H1 (cell line): Measurements from ENCODE around the gene C1orf52. TPM values are rescaled to one million over a fixed set of nuclear protein-coding genes. Genes with fewer than 3 reads are reported as not detected.

Source experiments
- FOSL1 ChIP-seq: IDR thresholded peaks from 2 replicates; pipeline ENCODE4 v1.6.1; 2011; ENCODE audit warnings: mild to moderate bottlenecking, low read depth, low read length, moderate library complexity; ENCODE audit not compliant: insufficient read depth
- MAFK ChIP-seq: IDR thresholded peaks from 2 replicates; pipeline ENCODE4 v1.6.1; 2012; ENCODE audit warnings: low read depth, mild to moderate bottlenecking, improper control_type of control experiment, low read length
- SAP30 ChIP-seq: fragments of 300-600 bp; sonication (generic); IDR thresholded peaks from 2 replicates; pipeline ENCODE4 v1.7.1; 2012; ENCODE audit warnings: low read length, moderate library complexity, mild to moderate bottlenecking, inconsistent platforms; ENCODE audit not compliant: insufficient read depth, insufficient replicate concordance
- SP1 ChIP-seq: IDR thresholded peaks from 2 replicates; pipeline ENCODE4 v1.6.1; 2011; ENCODE audit warnings: low read depth, low read length
- polyA plus RNA-seq, 7 experiments: library from polyadenylated mRNA; depleted of rRNA in 3 of 7; stranded (reverse) in 5 of 7; unstranded in 2 of 7; fragments of >200 nt in 5 of 7; fragments of 200-250 nt in 2 of 7; gene quantifications; 1 replicate in 5 of 7; 2 replicates in 1 of 7; 4 replicates in 1 of 7; pipeline versions ENCODE4 v1.2.1 to v1.2.3, GENCODE V29; 2011 to 2013; ENCODE audit warnings: missing spikeins in 2 of 7, mixed read lengths in 2 of 7
- total RNA-seq: library from RNA; stranded (reverse); fragmentation: NEBNext Ultra II Directional; extraction: Animal tissue kit (Norgen Biotek cat#: 25700); gene quantifications from 2 replicates; pipeline ENCODE4 v1.2.1, GENCODE V29; 2021

The C1orf52 gene
- total and polyA plus RNA-seq, 2 of the 8 experiments (the other 6 are each of a cell fraction or from before 2014, with no cell fraction given), result 29.2 to 39.1 TPM

DNA sequence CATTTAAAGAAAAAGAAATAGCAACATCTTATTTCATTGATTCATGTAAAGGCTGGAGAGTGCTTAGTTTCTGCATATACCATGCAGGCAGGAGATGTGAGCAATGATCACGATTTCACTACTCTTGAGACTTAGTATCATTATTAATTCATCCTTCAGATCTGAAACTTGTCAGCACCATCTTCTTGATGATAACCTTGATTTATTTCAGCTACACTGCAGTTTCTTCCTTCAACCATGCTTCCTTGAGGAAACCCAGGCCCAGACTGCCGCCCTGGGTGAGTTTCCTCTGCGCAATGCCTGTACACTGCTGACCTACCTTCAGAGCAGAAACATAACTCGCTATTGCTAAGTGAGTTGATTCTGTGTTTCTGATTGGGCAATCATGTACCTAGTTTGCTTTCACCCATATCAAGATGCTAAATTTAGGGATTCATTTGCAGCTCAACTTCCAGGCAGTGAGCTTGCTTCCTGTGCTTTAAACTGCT is 30.4 kb upstream of the C1orf52 start (continued):
- TF ChIP-seq FOSL1 (no peak), SP1 (no peak), SAP30 (no peak), MAFK (no peak)
